Fibroblast of peridontal ligament (primary cell): ENCODE data around the gene TMEM253.
A peak's percentile ranks its signal among the peaks of the same experiment; 100 is the strongest.

Source experiments
- DNase-seq: peaks from one replicate; pipeline ENCODE4 v3.0.0-alpha.2; 2010; ENCODE audit errors: extremely low read depth

TMEM253 gene

DNA sequence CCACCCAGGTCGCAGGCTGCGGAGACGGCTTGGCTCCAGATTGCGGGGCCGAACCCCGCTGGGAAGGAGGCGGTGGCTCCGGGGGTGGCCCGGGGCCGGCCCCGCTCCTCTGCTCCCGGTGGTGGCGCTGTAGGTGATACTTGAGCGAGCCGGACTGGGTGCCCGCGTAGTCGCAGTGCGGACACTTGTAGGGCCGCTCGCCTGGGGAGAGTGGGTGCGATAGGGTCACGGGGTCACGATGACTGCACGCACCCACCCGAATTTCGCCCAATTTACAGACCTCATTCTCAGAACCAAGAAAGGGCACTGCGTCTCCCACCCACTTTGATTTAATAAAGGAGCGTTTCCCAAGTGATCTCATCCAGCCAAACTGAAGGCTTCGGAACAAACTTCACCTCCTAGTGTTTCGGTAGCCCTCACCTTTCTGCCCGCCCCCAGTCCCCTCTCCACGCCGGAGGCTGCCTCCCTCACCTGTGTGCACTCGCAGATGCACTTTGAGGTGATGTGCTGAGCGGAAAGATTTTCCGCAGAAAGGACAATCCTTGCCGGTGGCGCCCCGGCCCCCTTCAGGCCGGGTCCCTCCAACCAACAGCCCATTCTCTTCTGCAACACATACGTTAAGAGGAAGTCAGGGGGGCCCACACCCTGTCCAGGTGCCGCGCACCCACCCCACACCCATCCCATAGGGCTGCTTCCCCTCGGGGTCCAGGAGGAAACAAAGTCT is 9.8 kb upstream of the TMEM253 start:
- DNase-seq, result no peak

DNA sequence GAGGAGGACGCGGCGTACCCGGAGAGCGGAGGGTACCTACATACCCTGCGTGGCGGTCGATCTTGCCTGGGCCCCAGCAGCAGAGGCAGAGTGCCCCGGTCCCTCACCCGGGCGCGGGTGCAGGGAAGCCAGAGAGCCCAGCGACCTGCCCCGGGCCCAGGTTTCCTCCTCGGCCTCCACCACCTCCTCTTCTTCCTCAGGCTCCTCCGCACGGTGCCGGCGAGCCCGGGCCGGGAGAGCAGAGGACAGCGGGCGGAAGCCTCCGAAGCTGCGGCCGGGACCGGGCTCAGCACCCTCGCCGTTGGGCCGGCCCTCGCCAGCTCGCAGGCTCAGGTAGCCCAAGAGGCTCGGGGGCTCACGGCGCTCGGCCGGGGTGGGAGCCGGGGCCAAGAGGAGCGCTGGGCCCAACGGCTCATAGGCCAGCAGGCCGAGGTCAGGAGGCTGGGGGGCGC is 9.0 kb upstream of the TMEM253 start:
- no peak for DNase-seq

DNA sequence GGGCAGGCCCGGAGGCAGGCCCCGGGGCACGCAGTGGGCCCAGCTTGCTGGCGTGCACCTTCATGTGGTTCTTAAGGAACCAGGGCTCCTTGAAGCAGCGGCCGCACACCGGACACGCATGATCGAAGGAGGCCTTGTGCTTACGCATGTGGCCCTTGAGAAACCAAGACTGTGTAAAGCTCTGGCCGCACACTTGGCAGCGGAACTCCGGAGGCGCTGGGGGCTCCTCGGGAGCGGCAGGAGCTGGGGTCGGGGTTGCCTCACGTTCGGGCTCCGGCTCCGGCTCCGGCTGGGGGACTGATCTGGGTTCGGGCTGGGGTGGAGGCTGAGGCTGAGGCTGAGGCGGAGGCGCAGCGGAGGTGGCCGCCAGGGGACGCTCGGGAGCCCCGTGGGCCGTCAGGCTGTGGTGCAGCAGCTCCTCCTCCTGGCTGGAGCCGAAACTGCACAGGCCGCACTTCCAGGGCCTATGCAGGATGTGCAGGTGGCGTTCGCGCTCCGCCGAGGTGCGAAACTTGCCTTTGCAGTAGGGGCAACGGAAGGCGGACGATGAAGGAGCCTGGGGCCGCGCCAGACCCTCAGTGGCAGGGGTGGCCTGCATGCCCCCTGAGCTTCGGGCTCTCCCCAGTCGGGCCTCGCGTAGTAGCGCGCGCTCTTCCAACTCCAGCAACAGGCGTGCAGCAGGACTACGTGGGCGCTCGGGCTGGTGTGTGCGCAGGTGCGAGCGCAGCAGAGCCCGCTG is 8.4 kb upstream of the TMEM253 start:
- peak; percentile 67 for DNase-seq

DNA sequence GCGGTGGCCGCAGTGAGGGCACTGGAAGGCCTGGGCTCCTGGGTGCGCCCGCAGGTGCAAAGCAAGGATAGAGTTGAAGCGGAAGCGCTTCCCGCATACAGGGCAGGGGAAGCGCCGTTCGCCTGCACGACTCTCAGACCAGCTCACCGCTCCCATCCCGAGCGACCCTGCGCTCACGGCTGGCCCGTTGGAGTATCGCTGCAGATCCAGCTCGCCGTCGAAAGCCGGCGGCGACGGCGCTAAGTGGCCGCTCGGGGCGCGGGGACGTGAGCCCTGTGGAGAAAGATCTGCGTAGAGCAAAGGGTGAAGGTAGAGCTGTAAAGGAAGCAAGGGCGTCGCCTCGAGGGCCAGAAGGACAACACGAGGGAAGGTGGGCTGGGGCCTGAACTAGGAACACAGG is 7.8 kb upstream of the TMEM253 start:
- DNase-seq, result no peak

DNA sequence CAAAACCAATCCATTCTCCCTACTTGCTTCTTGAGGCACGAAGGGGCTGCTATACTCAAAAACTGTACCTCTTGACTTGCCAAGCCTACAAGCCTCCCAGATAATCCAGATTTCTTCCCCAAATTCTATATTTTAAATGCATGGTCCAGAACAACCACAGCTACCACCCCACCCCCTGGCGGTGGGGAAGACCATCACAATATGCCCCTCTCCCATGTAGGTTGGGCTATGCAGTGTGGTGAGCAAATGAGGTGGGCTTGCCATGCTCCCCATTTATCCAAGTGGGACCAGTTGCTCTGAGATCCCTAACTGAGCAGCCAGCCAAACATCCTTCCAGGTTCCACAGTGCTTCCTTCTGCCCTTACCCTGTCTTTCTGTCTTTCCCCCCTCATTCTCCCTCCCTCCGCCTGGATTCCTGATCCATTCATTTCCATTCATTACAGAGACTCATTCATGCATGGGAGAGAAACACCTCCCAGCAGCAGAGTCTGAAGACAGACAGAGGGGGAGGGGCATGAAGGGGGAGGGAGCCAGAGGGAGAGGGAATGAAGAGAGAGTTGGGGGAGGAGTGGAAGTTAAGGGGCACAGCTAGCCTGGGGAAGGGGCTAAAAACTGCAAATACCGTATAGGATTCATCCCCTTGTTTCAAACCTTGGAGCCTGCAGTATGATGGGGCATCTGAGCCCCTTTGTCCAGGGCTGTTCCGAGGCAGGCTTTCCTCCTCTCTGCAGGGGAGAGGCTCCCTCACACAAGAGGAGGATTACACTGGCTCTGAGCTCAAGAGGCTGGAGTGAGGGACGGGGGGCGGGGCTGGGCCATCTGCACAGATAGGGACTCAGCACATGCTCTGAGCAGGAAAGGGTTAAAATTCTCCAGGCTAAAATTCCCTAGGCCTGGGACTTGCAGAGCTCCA is 6.8 kb upstream of the TMEM253 start:
- no peak for DNase-seq

DNA sequence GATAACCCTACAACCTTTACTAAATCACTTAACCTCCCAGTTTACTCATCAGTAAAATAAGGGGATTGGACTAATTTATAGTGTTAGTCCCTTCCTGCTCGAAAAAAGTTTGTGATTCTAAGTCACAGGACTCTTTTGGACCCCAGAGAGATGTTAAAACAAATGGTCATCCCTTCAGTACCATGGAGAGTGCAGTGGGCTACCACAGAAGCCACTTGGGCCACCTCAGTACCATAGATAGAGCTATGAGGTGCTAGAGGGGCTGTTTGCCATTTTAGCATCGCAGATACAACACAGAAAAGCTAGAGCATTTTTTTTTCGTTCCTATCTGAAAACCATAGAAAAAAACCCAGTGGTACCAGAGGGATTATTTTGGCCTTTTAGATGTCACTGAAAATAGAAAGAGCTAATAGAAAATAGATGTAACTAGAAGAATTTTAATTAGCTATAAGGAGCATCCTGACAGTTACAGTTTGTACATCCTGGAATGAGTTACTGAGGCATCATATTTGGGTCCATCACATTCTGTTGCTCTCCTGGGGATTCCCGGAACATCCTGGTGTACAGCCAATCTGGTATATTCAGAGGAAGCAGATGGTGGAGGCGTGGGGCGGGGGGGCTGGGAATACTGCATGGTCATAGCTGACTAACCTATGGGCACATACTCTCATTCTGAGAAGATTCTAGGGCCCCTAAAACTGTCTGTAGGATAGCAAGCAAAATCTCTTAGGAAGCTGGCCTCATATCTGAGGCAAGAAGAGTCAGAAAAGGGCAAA is 5.2 kb upstream of the TMEM253 start:
- peak; percentile 50 for DNase-seq

DNA sequence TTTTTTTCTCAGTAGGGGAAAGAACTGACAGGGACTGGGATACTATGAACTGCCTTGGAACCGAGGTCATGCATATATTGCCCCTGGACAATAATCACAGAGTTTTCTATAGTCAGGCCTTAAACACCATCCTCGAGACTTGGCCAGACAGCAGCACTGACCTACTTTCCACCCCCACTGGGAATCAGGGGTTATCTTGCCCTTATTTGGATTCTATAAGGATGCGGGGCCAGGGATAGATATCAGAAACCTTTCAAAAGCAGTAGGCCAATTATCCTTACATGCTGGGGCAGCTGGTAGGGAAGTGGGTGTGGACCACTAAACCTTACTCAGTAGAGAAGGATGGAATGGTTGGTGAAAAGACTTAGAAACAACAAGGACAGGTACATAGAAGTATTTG is 4.4 kb upstream of the TMEM253 start:
- no peak for DNase-seq

DNA sequence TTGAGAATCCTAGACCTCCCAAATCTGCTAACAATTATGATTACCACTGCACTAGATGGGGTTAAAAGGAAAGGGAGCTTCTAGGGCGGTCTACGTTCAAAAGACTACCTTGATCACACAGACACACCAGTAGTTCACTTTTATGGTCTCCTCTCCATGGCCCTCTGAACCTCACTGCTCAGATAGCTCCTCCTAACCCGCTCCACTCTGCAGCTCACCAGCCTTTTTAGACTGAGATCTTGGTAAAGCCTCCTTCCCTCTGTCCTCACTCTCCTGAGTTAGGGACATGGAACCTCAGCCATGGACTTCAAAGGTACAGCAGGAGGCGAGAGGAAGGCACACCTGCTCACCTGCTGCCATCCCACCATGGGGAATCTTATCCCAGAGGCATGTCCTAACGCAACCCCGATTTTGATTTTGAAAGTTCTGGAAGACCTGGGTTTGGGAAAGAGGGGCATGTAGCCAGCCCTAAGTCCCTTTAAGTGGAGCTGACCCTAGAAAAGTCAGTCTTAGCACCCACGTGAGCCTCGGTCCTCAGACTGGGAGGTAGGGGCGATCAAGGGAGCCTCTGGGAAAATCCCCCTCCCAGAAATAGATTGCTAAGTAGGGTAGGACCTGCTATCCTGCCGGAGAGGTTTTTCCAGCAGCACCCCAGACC is 3.8 kb upstream of the TMEM253 start:
- no peak for DNase-seq

DNA sequence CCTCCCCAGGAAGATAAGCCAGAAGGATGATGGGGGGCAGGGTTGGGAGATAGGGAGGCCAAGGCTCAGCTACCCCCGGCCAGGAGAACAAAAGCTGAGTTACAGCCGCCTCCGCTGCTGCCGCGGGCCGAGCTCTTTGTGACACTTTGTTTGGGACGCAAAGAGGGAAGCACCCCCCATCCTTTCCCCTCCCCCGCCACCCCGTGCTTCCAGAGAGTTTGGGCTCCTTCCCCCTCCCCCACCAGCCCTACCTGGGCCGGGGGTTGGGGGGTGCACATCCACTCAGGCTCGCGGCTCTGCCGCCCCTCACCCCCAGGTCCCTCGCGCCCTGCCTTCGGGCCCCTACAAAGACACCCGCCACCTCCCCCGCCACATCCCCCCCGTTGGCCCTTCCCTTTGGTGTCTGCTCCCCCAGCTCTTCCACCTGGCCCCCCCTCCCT is 3.2 kb upstream of the TMEM253 start:
- no peak for DNase-seq

DNA sequence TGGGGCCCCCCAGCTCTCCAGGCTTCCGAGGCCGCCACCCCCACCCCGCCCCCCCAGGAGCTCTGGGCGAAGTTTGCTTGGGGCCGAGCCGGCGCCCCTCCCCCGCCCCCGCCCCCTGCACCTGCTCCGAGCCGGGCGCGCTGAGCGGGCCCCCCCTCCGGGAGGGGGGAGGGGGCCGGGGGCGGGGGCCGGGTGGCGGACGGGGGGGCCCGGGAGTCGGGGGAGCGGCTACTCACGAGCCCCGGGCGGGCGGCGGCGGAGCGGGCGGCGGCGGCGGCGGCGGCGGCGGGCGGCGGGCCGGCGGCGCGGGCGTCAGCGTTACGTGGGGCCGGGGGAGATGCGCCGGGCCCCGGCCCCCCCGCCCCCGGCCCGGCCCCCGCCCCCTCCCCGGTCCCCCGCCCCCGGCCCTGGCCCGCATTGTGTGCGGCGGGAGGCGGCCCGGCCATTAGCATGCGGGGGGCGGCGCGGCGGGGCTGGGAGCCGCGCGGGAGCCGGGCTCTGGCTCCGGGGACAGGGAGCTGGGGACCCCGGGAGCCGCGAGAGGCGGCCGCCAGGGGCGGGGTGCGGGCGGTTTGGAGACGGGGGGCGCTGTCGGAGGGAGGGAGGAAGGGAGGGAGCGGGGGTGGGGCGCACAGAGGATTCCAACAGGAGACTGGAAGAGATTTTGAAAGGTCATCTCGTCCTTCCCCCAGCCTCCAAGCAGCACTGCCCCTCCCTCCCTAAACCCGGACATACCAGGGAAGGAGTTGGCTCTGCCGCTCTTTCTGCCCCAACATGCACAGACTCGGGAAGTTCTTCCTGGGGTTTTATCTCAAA is 2.6 kb upstream of the TMEM253 start, which contains the start of gene ZNF219:
Gene ZNF219, minus strand, starts transcription at position 580 of the 816 bp plus-strand sequence. CDS start 5,064 bp downstream, outside the sequence.
- peak; percentile 48 for DNase-seq

DNA sequence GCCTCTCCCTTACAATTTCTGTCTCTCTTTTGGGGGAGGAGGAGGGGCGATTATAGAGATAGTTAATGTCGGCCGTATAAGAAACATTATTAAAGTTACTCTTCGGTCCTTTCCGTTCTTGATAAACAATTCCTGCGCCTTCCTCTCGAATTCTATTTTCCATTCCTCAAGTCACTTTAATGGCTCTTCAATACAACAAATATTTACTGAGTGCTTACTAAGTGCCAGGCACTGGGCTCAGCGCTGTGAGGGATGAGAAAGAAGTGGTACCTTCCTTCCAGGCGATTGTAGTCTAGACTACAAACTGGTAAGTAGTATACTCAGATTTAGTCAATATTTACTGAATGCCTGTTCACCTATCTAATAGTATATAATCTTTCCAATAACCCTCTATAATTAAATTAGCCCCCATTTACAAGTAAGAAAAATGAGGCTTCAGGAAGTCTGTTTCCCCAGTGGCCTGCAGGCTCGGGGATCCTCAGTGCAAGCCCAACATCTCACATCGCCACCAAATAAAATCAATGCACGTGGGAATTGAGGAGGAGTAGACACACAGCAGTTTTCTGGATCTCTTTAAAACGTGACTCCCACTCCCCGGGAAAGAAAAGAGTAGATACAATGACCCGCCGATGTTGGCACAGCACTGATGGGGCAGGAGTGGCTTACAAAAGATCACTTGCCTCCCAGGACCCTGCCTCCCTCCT is 1.8 kb upstream of the TMEM253 start:
- no peak for DNase-seq

DNA sequence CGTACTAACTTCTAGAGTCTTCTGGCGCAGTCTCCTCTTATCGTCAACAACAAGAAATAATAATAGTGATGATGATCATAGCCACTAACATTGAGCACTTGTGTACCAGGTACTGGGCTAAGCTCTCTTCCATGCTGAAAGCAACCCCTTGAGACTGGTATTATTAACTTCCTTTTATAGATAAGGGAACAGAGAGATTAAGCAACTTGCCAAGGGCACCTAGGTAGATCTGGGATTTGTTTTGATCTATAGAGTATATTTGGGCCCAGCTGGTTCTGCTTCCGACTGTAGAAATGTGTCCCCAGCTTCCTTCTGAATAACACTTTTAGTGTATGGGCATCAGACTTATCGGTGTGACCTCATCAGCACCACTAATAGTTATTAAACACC is 1.3 kb upstream of the TMEM253 start:
- no peak for DNase-seq

DNA sequence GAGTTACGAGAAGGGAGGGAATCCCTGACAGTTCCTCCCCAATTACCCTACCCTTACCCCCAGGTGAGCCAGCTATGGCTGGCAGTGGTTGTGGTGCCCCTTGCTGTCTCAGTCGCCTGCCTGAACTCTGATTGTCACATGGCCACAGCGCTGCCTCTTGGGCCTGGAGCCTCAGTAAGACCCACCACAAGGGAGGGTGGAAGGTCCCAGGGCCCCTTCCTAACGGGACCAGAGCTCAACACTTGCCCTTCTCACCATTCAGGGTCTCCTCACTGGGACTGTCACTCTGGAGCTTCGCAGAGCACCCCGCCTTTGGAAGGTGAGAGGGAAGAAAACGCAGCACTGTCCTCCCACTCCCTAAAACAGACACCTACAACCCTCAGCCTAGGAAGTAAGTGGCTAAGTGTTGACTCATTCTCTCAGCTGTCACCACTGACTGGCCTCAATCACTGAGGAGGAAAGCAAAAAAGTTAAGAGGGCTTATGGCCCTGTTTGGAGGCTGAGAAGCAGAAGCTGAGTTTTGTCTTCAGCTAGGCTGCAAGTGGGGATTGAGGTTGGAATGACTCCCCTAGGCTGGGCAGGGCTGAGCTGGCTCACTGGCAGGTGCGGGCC is 1.0 kb downstream of the TMEM253 start:
- no peak for DNase-seq

DNA sequence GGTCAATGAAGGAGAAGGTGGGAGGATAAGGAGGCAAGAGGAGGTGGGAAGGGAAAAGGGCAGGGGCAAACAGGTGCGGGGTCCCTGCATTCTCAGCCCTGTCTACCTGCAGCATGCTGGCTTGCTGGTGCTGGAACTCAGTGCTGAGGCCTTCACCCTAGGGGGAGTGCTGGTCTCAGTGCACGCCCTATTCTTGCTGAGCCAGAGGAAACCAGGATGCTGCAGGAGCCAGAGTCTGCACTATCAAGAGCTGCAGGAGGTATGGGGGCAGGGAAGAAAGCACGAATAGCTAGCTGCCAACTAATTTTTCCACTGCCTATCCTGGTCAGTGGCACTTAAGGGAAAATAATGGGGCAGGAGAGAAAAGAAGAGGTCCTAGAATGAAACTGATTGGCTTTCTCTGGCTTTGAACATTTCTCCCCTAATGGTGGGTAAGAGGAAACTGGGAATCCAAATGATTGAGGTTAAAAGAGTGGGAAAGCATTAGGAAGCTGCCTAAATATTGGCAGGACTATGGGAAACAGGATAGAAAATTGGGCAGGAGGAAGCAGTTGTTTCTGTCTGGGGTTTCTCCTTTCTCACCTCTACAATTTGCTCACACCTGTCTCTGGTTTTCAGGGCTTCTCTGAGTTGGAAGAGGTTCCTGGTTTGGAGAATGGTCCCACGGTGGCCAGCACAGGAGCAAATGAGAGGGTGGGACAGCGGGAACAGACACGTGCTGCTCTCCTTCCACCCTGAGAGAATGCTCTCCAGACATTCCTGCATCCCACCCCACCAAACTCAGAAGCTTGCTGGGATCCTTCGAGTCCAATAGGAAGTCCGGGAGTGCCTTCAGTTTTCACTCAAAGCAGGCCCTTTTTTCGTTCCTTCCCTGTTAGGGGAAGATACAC is 1.9 kb downstream of the TMEM253 start:
- DNase-seq, result no peak

DNA sequence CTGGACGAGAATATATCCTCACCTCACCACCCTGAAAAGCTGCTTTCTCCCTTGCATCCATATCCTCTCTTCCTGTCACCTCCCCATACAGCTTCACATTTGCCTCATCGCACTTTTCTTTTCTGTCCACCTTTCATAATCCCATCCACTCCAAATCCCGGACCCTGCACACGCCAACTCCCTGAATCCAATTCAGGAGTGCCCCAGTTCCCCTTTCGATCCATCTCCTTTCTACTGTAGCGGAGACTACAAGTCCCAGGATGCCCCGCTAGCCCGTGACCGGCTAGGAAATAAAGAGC is 2.5 kb downstream of the TMEM253 start:
- DNase-seq, result no peak

DNA sequence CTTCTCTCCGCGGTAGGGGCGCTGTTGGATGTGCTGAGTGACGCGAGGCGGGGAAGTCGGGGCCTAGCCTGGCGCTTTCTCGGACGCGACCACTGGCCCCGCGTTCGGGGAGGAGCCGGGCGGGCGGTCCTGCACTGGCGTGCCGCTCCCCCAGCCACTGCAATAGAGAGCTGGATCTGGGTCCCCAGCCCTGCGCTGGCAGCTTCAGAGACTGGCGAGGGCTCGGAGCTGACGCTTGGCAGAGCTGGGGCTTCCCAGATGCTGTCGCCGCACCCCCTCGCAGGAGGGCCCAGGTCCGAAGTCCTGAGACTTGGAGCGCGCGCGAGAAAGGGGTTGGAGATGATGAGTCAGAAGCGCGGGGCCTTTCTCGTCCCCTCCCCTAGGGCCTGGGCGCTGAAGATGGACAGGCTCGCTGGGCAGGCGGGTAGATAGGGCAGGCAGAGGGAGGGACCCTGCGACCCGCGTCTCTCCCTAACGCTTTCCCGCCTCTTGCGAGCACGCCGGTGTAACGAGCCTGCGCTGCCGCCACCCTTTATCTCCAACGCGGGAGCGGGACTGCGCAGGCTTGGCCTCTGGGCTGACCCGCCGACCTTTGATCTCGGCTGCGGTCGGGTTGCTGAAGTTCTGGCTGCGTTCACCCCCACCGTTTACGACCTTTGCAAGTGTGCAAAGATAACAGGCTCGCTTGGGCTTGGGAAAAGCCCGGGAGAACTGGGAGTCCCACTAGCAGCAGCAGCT is 3.0 kb downstream of the TMEM253 start:
- peak; percentile 94 for DNase-seq

DNA sequence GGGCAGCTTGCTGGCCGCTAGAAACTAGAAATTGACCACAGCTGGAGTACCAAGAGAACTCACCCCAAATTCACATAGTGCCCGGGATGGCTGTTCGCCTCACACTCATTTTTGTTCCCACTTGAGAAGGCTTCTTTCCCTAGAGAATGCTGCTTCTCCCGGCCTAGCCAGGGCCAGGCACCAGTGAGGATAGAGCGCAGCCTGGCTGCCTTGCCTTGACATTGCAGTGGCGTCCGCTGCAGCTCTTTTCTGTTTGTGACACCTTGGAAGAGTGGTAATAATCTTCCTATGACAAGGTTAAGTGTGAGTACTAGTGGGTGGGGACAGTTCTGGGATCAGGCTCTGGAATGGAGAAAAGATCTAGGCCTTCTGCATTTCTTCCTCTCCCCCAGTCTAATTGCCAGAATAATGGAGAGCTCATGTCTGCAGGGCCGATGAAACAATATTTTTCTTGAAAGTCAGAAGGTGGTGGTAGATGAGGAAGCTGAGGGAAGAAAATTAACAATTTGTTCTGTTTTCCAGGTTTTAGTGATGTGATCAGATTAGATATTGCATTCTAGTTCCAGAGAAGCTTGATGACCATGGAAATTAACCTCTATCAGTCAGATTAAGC is 3.7 kb downstream of the TMEM253 start:
- DNase-seq, result peak; percentile 78
